GM21447 (cell line): ENCODE data around the gene ANXA2.

Source experiments
- ATAC-seq: cut with Tn5 transposase; IDR thresholded peaks from one replicate; pipeline ENCODE4 v1.9.1; 2021; ENCODE audit not compliant: unreplicated experiment

Gene ANXA2

GRCh38 chr15:60315878-60316277, 81.9 kb downstream of the ANXA2 start:
- no peak for ATAC-seq

GRCh38 chr15:60313906-60314305, 83.9 kb downstream of the ANXA2 start:
- ATAC-seq = no peak

- ATAC-seq = no peak
These were observed 90.8 kb downstream of the ANXA2 start for GRCh38 chr15:60307034-60307433.

- no peak for ATAC-seq
These were observed 96.8 kb downstream of the ANXA2 start for GRCh38 chr15:60301024-60301423.

- no peak for ATAC-seq
These were observed 98.2 kb downstream of the ANXA2 start for GRCh38 chr15:60299452-60300047.
